Neural cell (in vitro differentiated cells): ENCODE results near the gene DOCK10. TPM values are rescaled to one million over a fixed set of nuclear protein-coding genes. Genes with fewer than 3 reads are reported as not detected.

Experiments used
- H2AFZ ChIP-seq: fragments of 200-600, 300-800 bp; sonication (generic), shearing (Covaris generic); 2 replicates; pipeline ENCODE4 v1.6.0; 2014; ENCODE audit warnings: low read depth, mild to moderate bottlenecking, antibody characterized with exemption, low read length, moderate library complexity
- H3F3A ChIP-seq: fragments of 200-600 bp; shearing (Covaris generic); 2 replicates; pipeline ENCODE4 v1.6.1; 2016; ENCODE audit warnings: mild to moderate bottlenecking, moderate library complexity, mixed read lengths, antibody characterized with exemption, low read length; ENCODE audit not compliant: insufficient read depth, poor library complexity, severe bottlenecking
- H3K27ac ChIP-seq: fragments of 200-600, 300-800 bp; sonication (generic), shearing (Covaris generic); 2 replicates; pipeline ENCODE4 v1.5.1; 2014; ENCODE audit warnings: mild to moderate bottlenecking, low read length, moderate library complexity
- H3K27me3 ChIP-seq: fragments of 300-800, 200-600 bp; sonication (generic), shearing (Covaris generic); 2 replicates; pipeline ENCODE4 v1.6.0; 2014; ENCODE audit warnings: mild to moderate bottlenecking, low read depth, low read length, moderate library complexity; ENCODE audit not compliant: insufficient read depth
- H3K36me3 ChIP-seq: fragments of 300-800, 200-600 bp; sonication (generic), shearing (Covaris generic); 2 replicates; pipeline ENCODE4 v1.5.1; 2014; ENCODE audit warnings: mild to moderate bottlenecking, antibody characterized with exemption, low read length, moderate library complexity; ENCODE audit not compliant: insufficient read depth
- H3K4me2 ChIP-seq: fragments of 300-800, 200-600 bp; sonication (generic), shearing (Covaris generic); 2 replicates; pipeline ENCODE4 v1.6.0; 2014; ENCODE audit warnings: mild to moderate bottlenecking, low read length
- H3K4me3 ChIP-seq: fragments of 300-800, 200-600 bp; sonication (generic), shearing (Covaris generic); 2 replicates; pipeline ENCODE4 v1.5.1; 2014; ENCODE audit warnings: mild to moderate bottlenecking, low read length, moderate library complexity
- H3K79me2 ChIP-seq: fragments of 200-600 bp; shearing (Covaris generic); replicated peaks from 2 replicates; pipeline ENCODE4 v1.6.0; 2014; ENCODE audit warnings: mild to moderate bottlenecking, low read length, moderate library complexity; ENCODE audit not compliant: insufficient read depth
- H3K9ac ChIP-seq: fragments of 300-800, 200-600 bp; sonication (generic), shearing (Covaris generic); 2 replicates; pipeline ENCODE4 v1.6.1; 2016; ENCODE audit warnings: mild to moderate bottlenecking, low read length, mixed read lengths
- H3K9me2 ChIP-seq: fragments of 200-600 bp; shearing (Covaris generic); 2 replicates; pipeline ENCODE4 v1.6.1; 2016; ENCODE audit warnings: mild to moderate bottlenecking, low read length, mixed read lengths; ENCODE audit not compliant: insufficient read depth
- H3K9me3 ChIP-seq: fragments of 200-600, 300-800 bp; sonication (generic), shearing (Covaris generic); 2 replicates; pipeline ENCODE4 v1.6.1; 2016; ENCODE audit warnings: mild to moderate bottlenecking, mixed run types, low read length, moderate library complexity, mixed read lengths
- H4K20me1 ChIP-seq: fragments of 200-600 bp; shearing (Covaris generic); 2 replicates; pipeline ENCODE4 v1.6.1; 2016; ENCODE audit warnings: mild to moderate bottlenecking, mixed run types; ENCODE audit not compliant: insufficient read depth
- EP300 ChIP-seq: fragments of 450-650 bp; conservative IDR thresholded peaks from 2 replicates; pipeline ENCODE4 v1.6.1; 2014; ENCODE audit warnings: antibody characterized with exemption, mild to moderate bottlenecking, moderate library complexity; ENCODE audit not compliant: poor library complexity, severe bottlenecking
- EZH2 ChIP-seq: fragments of 200-600, 300-800 bp; shearing (Covaris generic), sonication (generic); IDR thresholded peaks from 2 replicates; pipeline ENCODE4 v1.6.1; 2014; ENCODE audit warnings: antibody characterized with exemption, low read length, borderline replicate concordance, mild to moderate bottlenecking; ENCODE audit not compliant: insufficient read depth, poor library complexity, severe bottlenecking
- MXI1 ChIP-seq: fragments of 450-650 bp; conservative IDR thresholded peaks from 2 replicates; pipeline ENCODE4 v1.6.1; 2014; ENCODE audit warnings: antibody characterized with exemption, mild to moderate bottlenecking; ENCODE audit not compliant: poor library complexity, severe bottlenecking
- POLR2AphosphoS5 ChIP-seq: IDR thresholded peaks from 2 replicates; pipeline ENCODE4 v1.6.1; 2012
- RAD21 ChIP-seq: fragments of 450-650 bp; conservative IDR thresholded peaks from 2 replicates; pipeline ENCODE4 v1.6.1; 2014; ENCODE audit warnings: antibody characterized with exemption, mild to moderate bottlenecking, moderate library complexity
- REST ChIP-seq: IDR thresholded peaks from 2 replicates; pipeline ENCODE4 v1.6.1; 2012; ENCODE audit warnings: borderline replicate concordance
- SMC3 ChIP-seq: fragments of 450-650 bp; conservative IDR thresholded peaks from 2 replicates; pipeline ENCODE4 v1.6.1; 2014; ENCODE audit warnings: antibody characterized with exemption, mild to moderate bottlenecking, moderate library complexity; ENCODE audit not compliant: poor library complexity
- TAF1 ChIP-seq: IDR thresholded peaks from 2 replicates; pipeline ENCODE4 v1.6.1; 2012; ENCODE audit warnings: low read depth
- polyA plus RNA-seq: library from polyadenylated mRNA; depleted of rRNA; stranded (reverse); fragments of >200 nt; gene quantifications from 2 replicates; pipeline ENCODE4 v1.2.3, GENCODE V29; 2014
- TF ChIP-seq, protein P1 (sequence below): fragments of 450-650 bp; IDR thresholded peaks from 2 replicates; pipeline ENCODE4 v1.5.1; 2014; ENCODE audit warnings: antibody characterized with exemption, mild to moderate bottlenecking, moderate library complexity; ENCODE audit not compliant: poor library complexity, severe bottlenecking

The DOCK10 gene
- polyA plus RNA-seq, 1 donor from 2014 or later: 0.37 TPM

DNA sequence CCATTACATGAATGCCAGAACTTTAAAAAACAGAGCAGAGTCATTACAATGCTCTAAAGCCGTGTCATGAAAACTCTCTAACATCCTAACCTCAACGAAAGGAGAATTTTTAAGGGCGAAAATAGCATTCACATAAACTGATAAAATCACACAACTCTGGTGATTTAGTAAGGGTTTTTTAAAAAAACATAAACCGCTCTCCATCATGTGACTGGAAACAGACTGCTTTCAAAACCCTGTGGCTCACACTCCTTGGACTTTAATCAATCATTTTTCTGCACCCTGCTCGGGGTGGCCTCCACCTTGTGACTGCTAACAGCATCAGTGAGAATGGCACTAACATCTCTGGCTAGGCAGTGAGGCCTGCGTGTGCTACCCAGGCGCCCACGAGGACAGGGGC, 12.1 kb downstream of the DOCK10 start:
- Histone ChIP-seq H3K4me2 (no peak overlapping the region), H3K9me3 (no peaks in the 10 kb centered on the region), H3K36me3 (no peaks in the 10 kb centered on the region), H3F3A (no peaks in the 10 kb centered on the region), H3K4me3 (no peak overlapping the region), H3K27me3 (no peaks in the 10 kb centered on the region), H3K9ac (no peak overlapping the region), H3K79me2 (no peaks in the 10 kb centered on the region), H4K20me1 (no peaks in the 10 kb centered on the region), H2AFZ (no peak overlapping the region), H3K27ac (no peak overlapping the region), H3K9me2 (no peaks in the 10 kb centered on the region)
- no peak for TF ChIP-seq POLR2AphosphoS5
- no peak for TF ChIP-seq RAD21
- TF ChIP-seq, protein P1, sequence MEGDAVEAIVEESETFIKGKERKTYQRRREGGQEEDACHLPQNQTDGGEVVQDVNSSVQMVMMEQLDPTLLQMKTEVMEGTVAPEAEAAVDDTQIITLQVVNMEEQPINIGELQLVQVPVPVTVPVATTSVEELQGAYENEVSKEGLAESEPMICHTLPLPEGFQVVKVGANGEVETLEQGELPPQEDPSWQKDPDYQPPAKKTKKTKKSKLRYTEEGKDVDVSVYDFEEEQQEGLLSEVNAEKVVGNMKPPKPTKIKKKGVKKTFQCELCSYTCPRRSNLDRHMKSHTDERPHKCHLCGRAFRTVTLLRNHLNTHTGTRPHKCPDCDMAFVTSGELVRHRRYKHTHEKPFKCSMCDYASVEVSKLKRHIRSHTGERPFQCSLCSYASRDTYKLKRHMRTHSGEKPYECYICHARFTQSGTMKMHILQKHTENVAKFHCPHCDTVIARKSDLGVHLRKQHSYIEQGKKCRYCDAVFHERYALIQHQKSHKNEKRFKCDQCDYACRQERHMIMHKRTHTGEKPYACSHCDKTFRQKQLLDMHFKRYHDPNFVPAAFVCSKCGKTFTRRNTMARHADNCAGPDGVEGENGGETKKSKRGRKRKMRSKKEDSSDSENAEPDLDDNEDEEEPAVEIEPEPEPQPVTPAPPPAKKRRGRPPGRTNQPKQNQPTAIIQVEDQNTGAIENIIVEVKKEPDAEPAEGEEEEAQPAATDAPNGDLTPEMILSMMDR: no peak
- no peak for TF ChIP-seq EZH2
- TF ChIP-seq TAF1: no peak
- TF ChIP-seq REST: no peak
- TF ChIP-seq SMC3: no peak
- no peak for TF ChIP-seq MXI1
- no peak for TF ChIP-seq EP300

DNA sequence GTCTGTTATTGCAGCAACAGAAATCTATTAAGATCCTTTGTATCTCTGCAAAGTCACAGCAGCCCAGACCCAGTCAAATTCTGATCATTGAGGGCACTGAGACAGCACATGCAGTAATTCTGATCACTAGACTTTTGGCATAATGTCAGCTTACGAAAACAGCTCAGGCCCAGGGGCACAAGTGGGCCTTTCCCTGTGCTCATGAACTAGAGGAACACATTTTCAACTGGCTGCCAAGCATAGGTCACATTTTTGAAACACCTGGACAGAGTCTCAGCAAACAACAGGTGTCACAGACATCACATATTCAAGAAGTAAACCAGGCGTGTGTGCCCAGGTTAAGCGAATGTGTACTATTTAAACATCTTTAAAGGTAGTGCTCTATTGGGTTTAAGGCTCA, 13.7 kb downstream of the DOCK10 start:
- Histone ChIP-seq H3K4me2 (no peak overlapping the region), H4K20me1 (no peaks in the 10 kb centered on the region), H3K9me2 (no peaks in the 10 kb centered on the region), H3K27ac (no peak overlapping the region), H3K9me3 (no peaks in the 10 kb centered on the region), H2AFZ (no peak overlapping the region), H3K27me3 (no peaks in the 10 kb centered on the region), H3K36me3 (no peaks in the 10 kb centered on the region), H3K9ac (no peak overlapping the region), H3F3A (no peaks in the 10 kb centered on the region), H3K4me3 (no peak overlapping the region), H3K79me2 (no peaks in the 10 kb centered on the region)
- TF ChIP-seq MXI1 (no peak), TAF1 (no peak), RAD21 (no peak), EP300 (no peak), POLR2AphosphoS5 (no peak), SMC3 (no peak), EZH2 (no peak)
- TF ChIP-seq, protein P1: no peak
